HepG2 (cell line): ENCODE measurements around the gene SWSAP1. TPM values are rescaled to one million over a fixed set of nuclear protein-coding genes. Genes with fewer than 3 reads are reported as not detected.

ENCODE experiments used
- EEA1 ChIP-seq: sonication (generic); formaldehyde crosslinking; IDR thresholded peaks from 2 replicates; pipeline ENCODE4 v1.5.1; 2020; ENCODE audit warnings: mild to moderate bottlenecking, missing genetic modification reagents, borderline replicate concordance
- ELF1 ChIP-seq: sonication (generic); formaldehyde crosslinking; IDR thresholded peaks from 2 replicates; pipeline ENCODE4 v1.4.0; 2020; ENCODE audit warnings: missing genetic modification reagents
- FIP1L1 ChIP-seq: fragments of 200-400 bp; formaldehyde crosslinking; IDR thresholded peaks from 2 replicates; pipeline ENCODE4 v1.6.1; 2018; ENCODE audit warnings: low read depth, mild to moderate bottlenecking, low read length, moderate library complexity, borderline replicate concordance; ENCODE audit not compliant: insufficient read depth
- ISX ChIP-seq: sonication (generic); formaldehyde crosslinking; conservative IDR thresholded peaks from 2 replicates; pipeline ENCODE4 v1.5.0; 2020; ENCODE audit warnings: missing genetic modification reagents
- JDP2 ChIP-seq: sonication (generic); formaldehyde crosslinking; IDR thresholded peaks from 2 replicates; pipeline ENCODE4 v1.8.1; 2022; ENCODE audit warnings: missing genetic modification reagents, borderline replicate concordance
- KLF9 ChIP-seq: IDR thresholded peaks from 2 replicates; pipeline ENCODE4 v1.6.1; 2016; ENCODE audit warnings: low read depth
- MEIS1 ChIP-seq: sonication (generic); formaldehyde crosslinking; IDR thresholded peaks from 2 replicates; pipeline ENCODE4 v1.9.0; 2021; ENCODE audit warnings: mild to moderate bottlenecking, missing genetic modification reagents, moderate library complexity, borderline replicate concordance
- MYC ChIP-seq: sonication (generic); formaldehyde crosslinking; IDR thresholded peaks from 2 replicates; pipeline ENCODE4 v1.9.0; 2021; ENCODE audit warnings: missing genetic modification reagents, borderline replicate concordance
- PRMT3 ChIP-seq: sonication (generic); formaldehyde crosslinking; IDR thresholded peaks from 2 replicates; pipeline ENCODE4 v1.8.1; 2022; ENCODE audit warnings: low read depth, mild to moderate bottlenecking, moderate library complexity, missing genetic modification reagents, borderline replicate concordance
- PTBP1 ChIP-seq: fragments of 200-400 bp; formaldehyde crosslinking; IDR thresholded peaks from 2 replicates; pipeline ENCODE4 v1.6.1; 2018; ENCODE audit warnings: low read length, low read depth; ENCODE audit not compliant: poor library complexity, severe bottlenecking
- RELA ChIP-seq: sonication (generic); formaldehyde crosslinking; IDR thresholded peaks from 2 replicates; pipeline ENCODE4 v1.4.0; 2020; ENCODE audit warnings: missing genetic modification reagents
- SAP130 ChIP-seq: IDR thresholded peaks from 2 replicates; pipeline ENCODE4 v1.6.1; 2016; ENCODE audit warnings: low read depth
- SMARCC2 ChIP-seq: fragments of 450-650 bp; IDR thresholded peaks from 2 replicates; pipeline ENCODE4 v1.6.1; 2017; ENCODE audit warnings: antibody characterized with exemption, mild to moderate bottlenecking
- TBL1XR1 ChIP-seq: fragments of 150-350 bp; IDR thresholded peaks from 2 replicates; pipeline ENCODE4 v1.6.1; 2014; ENCODE audit warnings: borderline replicate concordance, low read length; ENCODE audit not compliant: partially characterized antibody
- ZNF460 ChIP-seq: sonication (generic); formaldehyde crosslinking; IDR thresholded peaks from 2 replicates; pipeline ENCODE4 v1.5.1; 2020; ENCODE audit warnings: missing genetic modification reagents, mild to moderate bottlenecking, borderline replicate concordance
- ZNF484 ChIP-seq: sonication (generic); formaldehyde crosslinking; IDR thresholded peaks from 2 replicates; pipeline ENCODE4 v1.5.1; 2020; ENCODE audit warnings: mild to moderate bottlenecking, low read depth, missing genetic modification reagents, borderline replicate concordance
- ZNF749 ChIP-seq: sonication (generic); formaldehyde crosslinking; IDR thresholded peaks from 2 replicates; pipeline ENCODE4 v1.8.0; 2022; ENCODE audit warnings: mild to moderate bottlenecking, missing genetic modification reagents, moderate library complexity, borderline replicate concordance
- polyA plus RNA-seq, 8 experiments: library from polyadenylated mRNA; depleted of rRNA in 3 of 8; stranded (reverse) in 7 of 8; unstranded in 1 of 8; fragments of >200 nt; fragmentation: Illumina TruSeq in 4 of 8; extraction: Trizol in 4 of 8; gene quantifications; 2 replicates each; pipeline versions ENCODE4 v1.2.1 to v1.2.3, GENCODE V29; 2011 to 2016; ENCODE audit warnings: low read depth in 4 of 8, missing spikeins in 1 of 8, mixed read lengths in 1 of 8; ENCODE audit not compliant: insufficient read depth in 1 of 8
- total RNA-seq, 5 experiments: library from RNA; depleted of rRNA; stranded (reverse); fragments of >200 nt; fragmentation: Illumina TruSeq; extraction: Trizol; gene quantifications; 2 replicates each; pipeline ENCODE4 v1.2.3, GENCODE V29; 2016; ENCODE audit warnings: low read depth in 1 of 5
- TF ChIP-seq, protein P1 (sequence below): sonication (generic); formaldehyde crosslinking; IDR thresholded peaks from 2 replicates; pipeline ENCODE4 v1.9.0; 2021; ENCODE audit warnings: missing genetic modification reagents, borderline replicate concordance
- TF ChIP-seq, protein P2 (sequence below): sonication (generic); formaldehyde crosslinking; IDR thresholded peaks from 2 replicates; pipeline ENCODE4 v1.5.0; 2020; ENCODE audit warnings: missing genetic modification reagents
- TF ChIP-seq, protein P3 (sequence below): sonication (generic); formaldehyde crosslinking; IDR thresholded peaks from 2 replicates; pipeline ENCODE4 v1.8.0; 2023; ENCODE audit warnings: mild to moderate bottlenecking, missing genetic modification reagents
- TF ChIP-seq, protein P4 (sequence below): sonication (generic); formaldehyde crosslinking; IDR thresholded peaks from 2 replicates; pipeline ENCODE4 v1.8.0; 2022; ENCODE audit warnings: mild to moderate bottlenecking, missing genetic modification reagents, moderate library complexity
- TF ChIP-seq, protein P5 (sequence below): sonication (generic); formaldehyde crosslinking; IDR thresholded peaks from 2 replicates; pipeline ENCODE4 v1.4.0; 2020; ENCODE audit warnings: mild to moderate bottlenecking, missing genetic modification reagents

Gene SWSAP1
- total and polyA plus RNA-seq, 2 of the 13 experiments (the other 11 are each of a cell fraction or from before 2014, with no cell fraction given): 2.7 to 3.3 TPM

DNA sequence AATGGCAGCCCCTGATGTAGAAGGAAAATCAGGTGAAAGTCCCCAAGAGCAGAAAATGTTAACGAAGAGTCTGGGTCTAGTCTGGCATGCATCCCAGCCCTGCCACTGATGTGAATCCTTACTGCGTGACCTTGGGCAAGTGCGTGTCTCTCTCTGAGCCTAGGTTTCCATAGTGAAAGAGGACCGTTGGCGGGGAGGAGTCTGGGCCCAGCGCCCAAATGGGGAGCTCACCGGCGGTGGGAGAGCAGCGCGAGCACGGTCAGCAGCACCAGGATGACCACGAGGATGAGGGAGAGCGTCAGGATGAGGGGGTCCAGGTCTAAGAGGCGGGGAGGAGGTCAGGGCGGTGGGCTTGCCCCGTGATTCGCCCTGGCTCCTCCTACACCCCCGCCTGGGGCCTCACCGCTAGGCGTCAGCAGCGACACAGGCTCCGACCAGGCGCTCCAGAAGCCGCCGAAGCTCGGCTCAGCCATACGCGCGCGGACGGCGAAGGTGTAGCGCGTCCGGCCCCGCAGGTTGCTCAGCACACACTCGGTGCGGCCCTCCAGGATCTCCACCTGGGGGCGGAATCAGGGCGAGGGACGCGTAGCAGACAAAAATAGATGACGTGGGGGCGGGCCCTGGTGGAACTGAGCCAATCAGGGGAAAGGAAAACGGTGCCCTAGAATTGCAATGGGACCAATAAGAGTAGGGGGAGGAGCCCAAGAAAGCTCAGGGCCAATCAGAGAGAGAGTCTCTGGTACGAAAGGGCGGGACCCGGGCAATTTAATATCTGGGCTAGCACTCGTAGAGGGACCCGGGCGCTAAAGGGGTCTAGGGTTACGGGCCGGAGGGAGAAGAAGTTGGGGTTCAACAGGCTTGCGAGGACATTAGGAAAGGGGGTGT is 6.4 kb downstream of the SWSAP1 start (continued):
- TF ChIP-seq FIP1L1: no peak
- TF ChIP-seq ZNF749 (CRISPR knock-in tag): no peak
- TF ChIP-seq, protein P1, sequence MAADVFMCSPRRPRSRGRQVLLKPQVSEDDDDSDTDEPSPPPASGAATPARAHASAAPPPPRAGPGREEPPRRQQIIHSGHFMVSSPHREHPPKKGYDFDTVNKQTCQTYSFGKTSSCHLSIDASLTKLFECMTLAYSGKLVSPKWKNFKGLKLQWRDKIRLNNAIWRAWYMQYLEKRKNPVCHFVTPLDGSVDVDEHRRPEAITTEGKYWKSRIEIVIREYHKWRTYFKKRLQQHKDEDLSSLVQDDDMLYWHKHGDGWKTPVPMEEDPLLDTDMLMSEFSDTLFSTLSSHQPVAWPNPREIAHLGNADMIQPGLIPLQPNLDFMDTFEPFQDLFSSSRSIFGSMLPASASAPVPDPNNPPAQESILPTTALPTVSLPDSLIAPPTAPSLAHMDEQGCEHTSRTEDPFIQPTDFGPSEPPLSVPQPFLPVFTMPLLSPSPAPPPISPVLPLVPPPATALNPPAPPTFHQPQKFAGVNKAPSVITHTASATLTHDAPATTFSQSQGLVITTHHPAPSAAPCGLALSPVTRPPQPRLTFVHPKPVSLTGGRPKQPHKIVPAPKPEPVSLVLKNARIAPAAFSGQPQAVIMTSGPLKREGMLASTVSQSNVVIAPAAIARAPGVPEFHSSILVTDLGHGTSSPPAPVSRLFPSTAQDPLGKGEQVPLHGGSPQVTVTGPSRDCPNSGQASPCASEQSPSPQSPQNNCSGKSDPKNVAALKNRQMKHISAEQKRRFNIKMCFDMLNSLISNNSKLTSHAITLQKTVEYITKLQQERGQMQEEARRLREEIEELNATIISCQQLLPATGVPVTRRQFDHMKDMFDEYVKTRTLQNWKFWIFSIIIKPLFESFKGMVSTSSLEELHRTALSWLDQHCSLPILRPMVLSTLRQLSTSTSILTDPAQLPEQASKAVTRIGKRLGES (CRISPR knock-in tag): no peak
- 0 out of 2 replicates have a peak, but pooled peaks have one; percentile 36 for TF ChIP-seq RELA (CRISPR knock-in tag)
- TF ChIP-seq, protein P2, sequence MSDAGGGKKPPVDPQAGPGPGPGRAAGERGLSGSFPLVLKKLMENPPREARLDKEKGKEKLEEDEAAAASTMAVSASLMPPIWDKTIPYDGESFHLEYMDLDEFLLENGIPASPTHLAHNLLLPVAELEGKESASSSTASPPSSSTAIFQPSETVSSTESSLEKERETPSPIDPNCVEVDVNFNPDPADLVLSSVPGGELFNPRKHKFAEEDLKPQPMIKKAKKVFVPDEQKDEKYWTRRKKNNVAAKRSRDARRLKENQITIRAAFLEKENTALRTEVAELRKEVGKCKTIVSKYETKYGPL (CRISPR knock-in tag): no peak
- TF ChIP-seq SAP130 (CRISPR knock-in tag): peak; percentile 90
- TF ChIP-seq, protein P3, sequence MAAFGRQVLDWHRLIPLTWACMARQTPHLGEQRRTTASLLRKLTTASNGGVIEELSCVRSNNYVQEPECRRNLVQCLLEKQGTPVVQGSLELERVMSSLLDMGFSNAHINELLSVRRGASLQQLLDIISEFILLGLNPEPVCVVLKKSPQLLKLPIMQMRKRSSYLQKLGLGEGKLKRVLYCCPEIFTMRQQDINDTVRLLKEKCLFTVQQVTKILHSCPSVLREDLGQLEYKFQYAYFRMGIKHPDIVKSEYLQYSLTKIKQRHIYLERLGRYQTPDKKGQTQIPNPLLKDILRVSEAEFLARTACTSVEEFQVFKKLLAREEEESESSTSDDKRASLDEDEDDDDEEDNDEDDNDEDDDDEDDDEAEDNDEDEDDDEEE (CRISPR knock-in tag): no peak
- no peak for TF ChIP-seq ISX (CRISPR knock-in tag)
- no peak for TF ChIP-seq PTBP1
- TF ChIP-seq SMARCC2: no peak
- TF ChIP-seq ZNF460: no peak
- no peak for TF ChIP-seq PRMT3
- TF ChIP-seq, protein P4, sequence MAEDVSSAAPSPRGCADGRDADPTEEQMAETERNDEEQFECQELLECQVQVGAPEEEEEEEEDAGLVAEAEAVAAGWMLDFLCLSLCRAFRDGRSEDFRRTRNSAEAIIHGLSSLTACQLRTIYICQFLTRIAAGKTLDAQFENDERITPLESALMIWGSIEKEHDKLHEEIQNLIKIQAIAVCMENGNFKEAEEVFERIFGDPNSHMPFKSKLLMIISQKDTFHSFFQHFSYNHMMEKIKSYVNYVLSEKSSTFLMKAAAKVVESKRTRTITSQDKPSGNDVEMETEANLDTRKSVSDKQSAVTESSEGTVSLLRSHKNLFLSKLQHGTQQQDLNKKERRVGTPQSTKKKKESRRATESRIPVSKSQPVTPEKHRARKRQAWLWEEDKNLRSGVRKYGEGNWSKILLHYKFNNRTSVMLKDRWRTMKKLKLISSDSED: no peak
- TF ChIP-seq TBL1XR1: no peak
- TF ChIP-seq KLF9 (CRISPR knock-in tag): peak; percentile 58; the same call in 1 of the 2 replicates
- no peak for TF ChIP-seq ZNF484 (CRISPR knock-in tag)
- TF ChIP-seq, protein P5, sequence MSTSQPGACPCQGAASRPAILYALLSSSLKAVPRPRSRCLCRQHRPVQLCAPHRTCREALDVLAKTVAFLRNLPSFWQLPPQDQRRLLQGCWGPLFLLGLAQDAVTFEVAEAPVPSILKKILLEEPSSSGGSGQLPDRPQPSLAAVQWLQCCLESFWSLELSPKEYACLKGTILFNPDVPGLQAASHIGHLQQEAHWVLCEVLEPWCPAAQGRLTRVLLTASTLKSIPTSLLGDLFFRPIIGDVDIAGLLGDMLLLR (CRISPR knock-in tag): no peak
- peak; percentile 28; the same call in 1 of the 2 replicates for TF ChIP-seq EEA1 (CRISPR knock-in tag)
- TF ChIP-seq ELF1 (CRISPR knock-in tag): peak; percentile 45; the same call in 1 of the 2 replicates
- TF ChIP-seq MYC: peak; percentile 62; the same call in 1 of the 2 replicates
- TF ChIP-seq JDP2 (CRISPR knock-in tag): no peak
- TF ChIP-seq MEIS1: peak; percentile 47; the same call in 1 of the 2 replicates
